ENCODE results near the gene CTDP1. TPM values are rescaled to one million over a fixed set of nuclear protein-coding genes. Genes with fewer than 3 reads are reported as not detected.
"Not testable (repeated sequence)": the region's sequence is repeated elsewhere in the genome, so short reads cannot be mapped to it uniquely, and the experiment has no call there.

CTDP1 gene
- total and polyA plus RNA-seq, 12 donors, result 3.8 to 23.9 (median 15.8) TPM

DNA sequence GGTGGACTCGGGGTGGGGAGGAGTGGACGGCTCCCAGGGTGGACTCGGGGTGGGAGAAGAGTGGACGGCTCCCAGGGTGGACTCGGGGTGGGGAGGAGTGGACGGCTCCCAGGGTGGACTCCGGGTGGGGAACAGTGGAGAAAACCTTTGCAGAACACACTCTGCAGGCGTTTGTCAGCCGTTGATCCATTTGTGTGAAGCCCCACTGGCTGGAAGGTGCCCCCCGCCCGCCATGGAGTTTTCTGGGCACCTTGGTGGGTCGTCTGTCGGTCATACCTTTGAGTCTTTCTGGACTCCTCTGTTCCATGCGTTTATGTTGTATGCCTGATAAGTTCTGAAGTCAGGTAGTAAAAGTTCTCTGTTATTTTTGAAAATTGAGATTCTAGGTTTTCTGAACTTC lies 12.5 kb downstream of the CTDP1 start:
- Histone ChIP-seq H3K9me3 (replicated peaks in 1 of 3) (no peaks in the 10 kb centered on the region), H3K4me3 (no peak overlapping the region), H3K4me1 (replicated peaks in 1 of 2) (no peaks in the 10 kb centered on the region), H3K27ac (no peak overlapping the region), H3K27me3 (no peaks in the 10 kb centered on the region), H3K36me3 (replicated peaks in 1 of 2) (peaks cover 0 to 14% of the 10 kb centered on the region in 2 donors)
- intact Hi-C loops (cut with DNase I), result no loop called here
- no peak for TF ChIP-seq POLR2A (IDR thresholded peaks at IDR 0.05)
- TF ChIP-seq, protein P1, sequence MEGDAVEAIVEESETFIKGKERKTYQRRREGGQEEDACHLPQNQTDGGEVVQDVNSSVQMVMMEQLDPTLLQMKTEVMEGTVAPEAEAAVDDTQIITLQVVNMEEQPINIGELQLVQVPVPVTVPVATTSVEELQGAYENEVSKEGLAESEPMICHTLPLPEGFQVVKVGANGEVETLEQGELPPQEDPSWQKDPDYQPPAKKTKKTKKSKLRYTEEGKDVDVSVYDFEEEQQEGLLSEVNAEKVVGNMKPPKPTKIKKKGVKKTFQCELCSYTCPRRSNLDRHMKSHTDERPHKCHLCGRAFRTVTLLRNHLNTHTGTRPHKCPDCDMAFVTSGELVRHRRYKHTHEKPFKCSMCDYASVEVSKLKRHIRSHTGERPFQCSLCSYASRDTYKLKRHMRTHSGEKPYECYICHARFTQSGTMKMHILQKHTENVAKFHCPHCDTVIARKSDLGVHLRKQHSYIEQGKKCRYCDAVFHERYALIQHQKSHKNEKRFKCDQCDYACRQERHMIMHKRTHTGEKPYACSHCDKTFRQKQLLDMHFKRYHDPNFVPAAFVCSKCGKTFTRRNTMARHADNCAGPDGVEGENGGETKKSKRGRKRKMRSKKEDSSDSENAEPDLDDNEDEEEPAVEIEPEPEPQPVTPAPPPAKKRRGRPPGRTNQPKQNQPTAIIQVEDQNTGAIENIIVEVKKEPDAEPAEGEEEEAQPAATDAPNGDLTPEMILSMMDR (IDR thresholded peaks at IDR 0.05), result no peak
- 91 to 92% (median 91%) methylated on average over 7 to 13 of the region's 14 CpGs for WGBS, 4 donors
- no peak for DNase-seq

DNA sequence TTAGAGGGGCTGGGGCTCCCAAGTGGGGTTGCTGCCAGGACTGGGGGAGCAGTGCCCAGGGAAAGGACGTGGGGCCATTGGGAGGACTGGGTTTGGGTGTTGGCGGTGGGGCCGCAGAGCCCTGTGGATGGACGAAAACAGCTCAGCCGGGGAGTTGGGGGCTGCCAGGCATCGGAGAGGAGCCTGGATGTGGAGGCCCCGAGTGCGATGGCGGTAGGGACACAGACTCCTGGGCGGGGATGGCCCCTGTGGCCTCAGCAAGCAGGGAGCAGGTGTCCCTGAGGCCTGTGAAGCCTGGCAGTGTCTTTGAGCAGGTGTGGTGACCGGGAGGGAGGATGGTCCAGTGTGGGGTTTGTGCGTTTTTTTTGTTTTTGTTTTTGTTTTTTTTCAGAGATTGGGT lies 13.3 kb downstream of the CTDP1 start:
- H3K27me3 ChIP-seq, result no peaks in the 10 kb centered on the region
- WGBS, 4 donors, result 94 to 97% (median 96%) methylated on average over 12 of the region's 12 CpGs
- H3K4me1 ChIP-seq (replicated peaks in 1 of 2), result no peaks in the 10 kb centered on the region
- no peak overlapping the region for H3K4me3 ChIP-seq
- DNase-seq, result no peak
- H3K27ac ChIP-seq, result no peak overlapping the region
- TF ChIP-seq POLR2A (IDR thresholded peaks at IDR 0.05), result no peak
- TF ChIP-seq, protein P1 (IDR thresholded peaks at IDR 0.05), result no peak
- intact Hi-C loops (cut with DNase I), result no loop called here
- H3K36me3 ChIP-seq (replicated peaks in 1 of 2), result peaks cover 0 to 20% of the 10 kb centered on the region in 2 donors
- H3K9me3 ChIP-seq (replicated peaks in 1 of 3), result no peaks in the 10 kb centered on the region

DNA sequence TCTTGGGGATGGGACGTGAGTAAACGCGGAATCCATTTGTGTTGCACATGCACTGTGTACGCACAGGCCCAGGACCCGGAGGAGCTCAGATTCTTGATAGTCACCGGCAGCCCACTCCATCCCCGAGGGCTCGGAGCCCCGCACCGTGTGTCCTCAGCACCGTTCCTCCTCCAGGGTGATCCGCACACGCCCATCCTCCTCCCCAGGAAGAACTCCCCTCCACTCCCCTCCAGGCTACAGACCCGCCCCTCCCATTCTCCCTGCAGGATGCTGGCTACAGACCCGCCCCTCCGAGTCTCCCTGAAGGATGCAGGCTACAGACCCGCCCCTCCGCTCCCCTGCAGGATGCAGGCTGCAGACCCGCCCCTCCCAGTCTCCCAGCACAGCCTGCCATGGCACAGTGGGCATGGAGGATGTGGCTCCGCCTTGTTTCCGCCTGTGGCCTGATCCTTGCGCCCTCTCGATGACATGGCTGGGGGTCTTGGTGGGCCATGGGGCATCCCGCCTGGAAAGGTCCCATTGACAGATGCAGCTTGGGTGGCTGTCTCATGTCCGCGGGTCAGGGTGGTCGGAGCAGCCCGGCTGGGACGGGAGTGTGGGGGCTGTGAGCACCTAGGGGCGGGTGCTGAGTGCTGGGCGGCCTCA lies 14.1 kb downstream of the CTDP1 start:
- TF ChIP-seq, protein P1 (IDR thresholded peaks at IDR 0.05), result no peak
- TF ChIP-seq POLR2A (IDR thresholded peaks at IDR 0.05), result no peak

DNA sequence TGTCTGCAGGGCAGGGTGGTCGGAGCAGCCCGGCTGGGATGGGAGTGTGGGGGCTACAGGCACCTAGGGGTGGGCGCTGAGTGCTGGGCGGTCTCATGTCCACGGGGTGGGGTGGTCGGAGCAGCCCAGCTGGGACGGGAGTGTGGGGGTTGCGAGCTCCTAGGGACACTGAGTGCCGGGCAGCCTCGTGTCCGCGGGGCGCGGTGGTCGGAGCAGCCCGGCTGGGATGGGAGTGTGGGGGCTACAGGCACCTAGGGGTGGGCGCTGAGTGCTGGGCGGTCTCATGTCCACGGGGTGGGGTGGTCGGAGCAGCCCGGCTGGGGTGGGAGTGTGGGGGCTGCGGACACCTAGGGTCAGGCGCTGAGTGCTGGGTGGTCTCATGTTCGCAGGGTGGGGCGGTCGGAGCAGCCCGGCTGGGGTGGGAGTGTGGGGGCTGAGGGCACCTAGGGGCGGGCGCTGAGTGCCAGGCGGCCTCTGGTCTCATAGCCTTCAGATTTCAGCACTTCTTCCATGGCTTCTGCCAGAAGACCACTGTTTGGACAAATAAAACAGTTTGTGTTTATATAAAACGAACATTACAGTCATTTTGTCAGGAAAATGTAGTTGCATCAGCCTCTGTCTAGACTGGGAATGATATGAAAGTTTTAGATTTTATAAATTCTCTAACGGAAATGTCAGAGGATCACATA lies 14.7 kb downstream of the CTDP1 start:
- intact Hi-C loops (cut with DNase I); DNase-seq; H3K27me3 ChIP-seq; H3K27ac ChIP-seq; H3K4me1 ChIP-seq (replicated peaks in 1 of 2); H3K9me3 ChIP-seq (replicated peaks in 1 of 3); H3K4me3 ChIP-seq: not testable (repeated sequence)
- WGBS, 4 donors, result 83 to 92% (median 88%) methylated on average over 10 to 32 of the region's 32 CpGs
- peaks cover 0 to 32% of the 10 kb centered on the region in 2 donors for H3K36me3 ChIP-seq (replicated peaks in 1 of 2)

More for the DNA sequence above, 14.1 kb downstream of the CTDP1 start:
- intact Hi-C loops (cut with DNase I), result no loop called here
- no peak overlapping the region for H3K27ac ChIP-seq
- DNase-seq, result no peak
- no peak overlapping the region for H3K4me3 ChIP-seq
- 85 to 90% (median 87%) methylated on average over 23 to 31 of the region's 31 CpGs for WGBS, 4 donors
- H3K36me3 ChIP-seq (replicated peaks in 1 of 2), result peaks cover 0 to 28% of the 10 kb centered on the region in 2 donors
- no peaks in the 10 kb centered on the region for H3K9me3 ChIP-seq (replicated peaks in 1 of 3)
- H3K4me1 ChIP-seq (replicated peaks in 1 of 2), result no peaks in the 10 kb centered on the region
- no peaks in the 10 kb centered on the region for H3K27me3 ChIP-seq

DNA sequence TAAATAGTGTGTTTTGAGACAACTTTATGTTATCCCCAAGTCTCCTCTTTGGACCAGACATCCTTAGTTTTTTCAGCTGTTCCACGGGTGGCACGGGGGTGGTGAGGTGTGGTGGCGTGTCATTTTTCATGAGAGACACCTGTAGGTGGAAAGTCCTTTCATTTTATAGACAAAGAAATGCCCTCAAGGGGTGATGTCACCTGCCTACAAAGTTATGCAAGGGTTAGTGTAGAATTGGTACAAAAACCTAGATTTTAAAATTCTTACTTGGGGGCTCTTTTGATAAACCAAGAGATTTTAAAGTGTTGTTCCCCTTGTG lies 15.3 kb downstream of the CTDP1 start:
- DNase-seq, result no peak
- Histone ChIP-seq H3K36me3 (replicated peaks in 1 of 2) (peaks cover 0 to 36% of the 10 kb centered on the region in 2 donors), H3K4me1 (replicated peaks in 1 of 2) (no peaks in the 10 kb centered on the region), H3K9me3 (replicated peaks in 1 of 3) (no peaks in the 10 kb centered on the region), H3K27ac (no peak overlapping the region), H3K27me3 (no peaks in the 10 kb centered on the region), H3K4me3 (no peak overlapping the region)
- intact Hi-C loops (cut with DNase I), result no loop called here
- 79 to 96% (median 92%) methylated on average over 3 of the region's 3 CpGs for WGBS, 4 donors
- TF ChIP-seq, protein P1 (IDR thresholded peaks at IDR 0.05), result no peak
- no peak for TF ChIP-seq POLR2A (IDR thresholded peaks at IDR 0.05)

All from adrenal gland (tissue), 12 donors.